ENCODE measurements around the gene HHLA2.

GRCh38 chr3:108312656-108313055, 16.3 kb downstream of the HHLA2 start:
- TF ChIP-seq, protein P1, sequence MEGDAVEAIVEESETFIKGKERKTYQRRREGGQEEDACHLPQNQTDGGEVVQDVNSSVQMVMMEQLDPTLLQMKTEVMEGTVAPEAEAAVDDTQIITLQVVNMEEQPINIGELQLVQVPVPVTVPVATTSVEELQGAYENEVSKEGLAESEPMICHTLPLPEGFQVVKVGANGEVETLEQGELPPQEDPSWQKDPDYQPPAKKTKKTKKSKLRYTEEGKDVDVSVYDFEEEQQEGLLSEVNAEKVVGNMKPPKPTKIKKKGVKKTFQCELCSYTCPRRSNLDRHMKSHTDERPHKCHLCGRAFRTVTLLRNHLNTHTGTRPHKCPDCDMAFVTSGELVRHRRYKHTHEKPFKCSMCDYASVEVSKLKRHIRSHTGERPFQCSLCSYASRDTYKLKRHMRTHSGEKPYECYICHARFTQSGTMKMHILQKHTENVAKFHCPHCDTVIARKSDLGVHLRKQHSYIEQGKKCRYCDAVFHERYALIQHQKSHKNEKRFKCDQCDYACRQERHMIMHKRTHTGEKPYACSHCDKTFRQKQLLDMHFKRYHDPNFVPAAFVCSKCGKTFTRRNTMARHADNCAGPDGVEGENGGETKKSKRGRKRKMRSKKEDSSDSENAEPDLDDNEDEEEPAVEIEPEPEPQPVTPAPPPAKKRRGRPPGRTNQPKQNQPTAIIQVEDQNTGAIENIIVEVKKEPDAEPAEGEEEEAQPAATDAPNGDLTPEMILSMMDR (IDR thresholded peaks at IDR 0.05) = no peak
- TF ChIP-seq POLR2A (IDR thresholded peaks at IDR 0.05) = no peak

Measured in heart left ventricle (tissue), 13 donors.